ENCODE data around the gene ITPR1.

ITPR1 gene

DNA sequence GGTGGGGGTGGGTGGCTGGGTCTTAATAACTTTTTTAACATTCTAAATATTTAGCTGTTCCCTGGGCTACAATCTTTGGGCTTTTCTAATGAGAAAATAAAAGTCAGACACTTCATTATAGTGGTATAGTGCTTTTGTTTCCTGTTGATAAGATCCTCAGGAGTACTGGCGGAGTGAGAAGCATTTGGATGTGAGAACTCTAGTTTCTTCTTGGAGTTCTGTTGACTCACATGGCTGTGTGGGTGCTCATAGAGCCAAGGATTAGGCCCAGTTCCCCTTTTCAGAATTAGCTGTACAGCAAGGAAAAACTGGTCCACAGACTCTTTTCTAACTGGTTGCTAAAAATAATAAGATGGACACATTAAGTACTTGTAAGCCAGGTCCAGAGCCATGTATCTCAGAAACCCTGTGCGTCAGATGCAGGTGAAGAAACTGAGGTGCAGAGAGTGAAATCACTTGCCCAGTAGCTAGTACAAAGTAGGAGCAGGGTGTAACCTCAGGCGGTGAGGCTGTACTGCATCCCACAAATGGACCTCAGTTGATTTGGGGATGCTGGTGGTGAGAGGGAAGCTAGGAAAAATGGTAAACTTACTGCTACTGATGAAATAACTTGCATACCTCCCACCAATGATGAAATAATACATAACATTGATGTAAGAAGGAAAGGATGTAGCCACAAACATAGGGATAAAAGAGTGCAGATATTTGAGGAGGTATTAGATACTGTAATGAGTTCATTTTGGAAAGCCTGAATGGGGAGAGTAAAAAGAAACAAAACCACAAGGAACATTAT is 2.3 kb downstream of the ITPR1 start:
- DNase-seq (ENCODE audit: low spot score) = no peak
- CTCF ChIA-PET = no interaction called here
- TF ChIP-seq, protein P1, sequence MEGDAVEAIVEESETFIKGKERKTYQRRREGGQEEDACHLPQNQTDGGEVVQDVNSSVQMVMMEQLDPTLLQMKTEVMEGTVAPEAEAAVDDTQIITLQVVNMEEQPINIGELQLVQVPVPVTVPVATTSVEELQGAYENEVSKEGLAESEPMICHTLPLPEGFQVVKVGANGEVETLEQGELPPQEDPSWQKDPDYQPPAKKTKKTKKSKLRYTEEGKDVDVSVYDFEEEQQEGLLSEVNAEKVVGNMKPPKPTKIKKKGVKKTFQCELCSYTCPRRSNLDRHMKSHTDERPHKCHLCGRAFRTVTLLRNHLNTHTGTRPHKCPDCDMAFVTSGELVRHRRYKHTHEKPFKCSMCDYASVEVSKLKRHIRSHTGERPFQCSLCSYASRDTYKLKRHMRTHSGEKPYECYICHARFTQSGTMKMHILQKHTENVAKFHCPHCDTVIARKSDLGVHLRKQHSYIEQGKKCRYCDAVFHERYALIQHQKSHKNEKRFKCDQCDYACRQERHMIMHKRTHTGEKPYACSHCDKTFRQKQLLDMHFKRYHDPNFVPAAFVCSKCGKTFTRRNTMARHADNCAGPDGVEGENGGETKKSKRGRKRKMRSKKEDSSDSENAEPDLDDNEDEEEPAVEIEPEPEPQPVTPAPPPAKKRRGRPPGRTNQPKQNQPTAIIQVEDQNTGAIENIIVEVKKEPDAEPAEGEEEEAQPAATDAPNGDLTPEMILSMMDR (conservative IDR thresholded peaks at IDR 0.05; ENCODE audit: low read depth) = no peak
- no peak overlapping the region for H3K27ac ChIP-seq
- POLR2A ChIA-PET (ENCODE audit: low non-redundant PET) = no interaction called here

DNA sequence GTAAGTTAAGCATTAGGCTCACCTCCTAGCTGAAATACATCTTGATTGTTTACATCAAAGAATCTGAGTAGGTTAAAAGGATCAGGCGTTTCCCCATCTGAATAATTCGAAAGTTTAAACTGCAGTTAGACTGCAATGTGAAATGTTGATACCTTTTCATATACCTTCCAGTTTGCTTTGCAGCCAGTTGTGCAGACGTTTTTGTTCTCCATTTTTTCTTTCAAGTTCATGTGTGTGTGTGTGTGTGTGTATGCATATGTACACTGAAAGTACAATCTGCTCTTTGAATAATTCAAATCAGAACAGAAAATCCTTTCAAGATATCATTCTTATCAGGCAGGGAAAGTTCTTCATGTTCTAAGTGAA is 2.9 kb downstream of the ITPR1 start:
- ChIA-PET CTCF (no interaction called here), POLR2A (ENCODE audit: low non-redundant PET) (no interaction called here)
- TF ChIP-seq, protein P1 (conservative IDR thresholded peaks at IDR 0.05; ENCODE audit: low read depth) = no peak
- H3K27ac ChIP-seq = no peak overlapping the region
- no peak for DNase-seq (ENCODE audit: low spot score)

DNA sequence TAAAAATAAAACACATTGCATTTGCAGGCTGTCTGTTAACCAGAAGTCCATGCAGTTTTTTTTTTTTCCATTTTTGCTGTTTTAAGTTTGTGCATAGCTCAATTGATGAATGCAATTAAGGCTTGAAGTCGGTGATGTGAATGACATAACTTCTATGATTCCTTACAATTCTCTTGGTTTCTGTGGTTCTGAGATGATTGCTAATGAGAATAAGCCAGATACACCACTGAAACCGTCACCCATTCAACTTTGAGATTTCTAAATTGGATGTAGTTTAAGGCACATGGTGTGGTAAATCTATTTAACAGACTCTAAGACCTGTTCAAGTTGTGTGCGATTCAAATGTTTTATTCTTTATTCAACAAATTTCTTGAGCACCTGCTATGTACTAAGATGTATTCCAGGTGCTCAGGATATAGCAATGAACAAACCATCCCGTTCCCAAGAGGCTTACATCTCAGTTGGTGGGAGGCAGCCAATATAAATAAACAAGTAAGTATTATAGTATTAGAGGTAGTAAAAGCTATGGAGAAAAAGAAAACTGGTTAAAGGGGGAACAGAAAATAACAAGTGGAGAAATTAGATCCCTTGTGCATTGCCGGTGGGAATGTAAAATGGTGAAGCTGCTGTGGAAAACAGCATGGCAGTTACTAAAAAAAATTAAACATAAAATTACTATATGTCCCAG is 4.0 kb downstream of the ITPR1 start:
- ChIA-PET POLR2A (ENCODE audit: low non-redundant PET) (no interaction called here), CTCF (no interaction called here)
- TF ChIP-seq, protein P1 (conservative IDR thresholded peaks at IDR 0.05; ENCODE audit: low read depth) = no peak
- H3K27ac ChIP-seq = no peak overlapping the region
- DNase-seq (ENCODE audit: low spot score) = no peak

DNA sequence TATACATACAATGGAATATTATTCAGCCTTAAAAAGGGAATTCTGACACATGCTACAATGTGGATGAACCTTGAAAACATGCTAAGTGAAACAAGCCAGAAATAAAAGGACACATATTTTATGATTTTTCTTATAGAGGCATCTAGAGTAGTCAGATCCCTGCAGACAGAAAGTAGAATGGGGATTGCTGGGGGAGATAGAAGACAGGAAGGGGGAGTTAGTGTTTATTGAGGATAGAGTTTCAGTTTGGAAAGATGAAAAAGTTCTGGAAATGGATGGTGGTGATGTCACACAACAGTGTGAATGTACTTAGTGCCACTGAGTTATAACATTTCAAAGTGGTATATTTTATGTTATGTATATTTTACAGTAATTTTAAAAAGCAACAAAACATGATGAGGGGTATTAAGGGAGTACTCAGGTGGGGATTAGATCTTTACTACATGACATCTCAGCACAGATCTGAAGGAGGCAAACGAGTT is 4.7 kb downstream of the ITPR1 start:
- no peak overlapping the region for H3K27ac ChIP-seq
- ChIA-PET POLR2A (ENCODE audit: low non-redundant PET) (no interaction called here), CTCF (no interaction called here)
- DNase-seq (ENCODE audit: low spot score) = no peak
- TF ChIP-seq, protein P1 (conservative IDR thresholded peaks at IDR 0.05; ENCODE audit: low read depth) = no peak

DNA sequence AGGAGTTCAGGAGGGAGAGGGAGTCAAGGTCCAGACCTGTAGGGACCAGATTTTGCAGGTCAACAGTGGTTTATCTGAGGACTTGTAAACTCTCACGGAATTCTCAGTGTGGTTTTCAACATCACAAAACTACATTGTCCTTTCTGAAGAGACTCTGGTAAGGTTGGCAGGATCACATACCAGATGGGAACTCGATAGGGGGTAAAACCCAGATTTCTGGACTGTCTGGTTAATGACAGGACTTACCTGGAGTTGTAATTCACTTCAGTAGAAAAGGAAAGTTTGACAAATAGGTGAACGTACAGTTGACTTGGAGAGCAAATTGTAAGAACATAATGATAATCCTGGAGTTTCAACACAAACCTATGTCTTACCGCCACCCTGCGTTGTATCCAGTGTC is 5.3 kb downstream of the ITPR1 start:
- TF ChIP-seq, protein P1 (conservative IDR thresholded peaks at IDR 0.05; ENCODE audit: low read depth) = no peak
- POLR2A ChIA-PET (ENCODE audit: low non-redundant PET) = no interaction called here
- no peak for DNase-seq (ENCODE audit: low spot score)
- CTCF ChIA-PET = no interaction called here
- no peak overlapping the region for H3K27ac ChIP-seq

DNA sequence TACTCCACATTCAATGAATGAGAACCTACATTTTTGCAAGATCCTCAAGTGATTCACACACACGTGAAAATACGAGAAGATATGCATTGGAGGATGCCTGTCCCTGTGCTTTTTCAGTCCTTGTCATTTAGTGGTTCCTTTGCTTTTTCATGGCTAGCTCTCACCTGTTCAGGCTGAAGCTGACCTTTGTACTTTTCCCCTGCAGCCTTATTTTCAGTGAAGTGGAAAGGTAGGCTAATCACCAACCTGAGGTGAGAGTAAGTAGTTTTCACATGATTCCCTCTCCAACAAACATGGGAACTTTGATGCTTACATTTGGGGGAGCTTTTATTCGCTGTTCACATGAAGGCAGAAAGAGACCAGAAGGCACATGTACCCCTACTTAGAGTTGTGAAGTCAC is 8.3 kb downstream of the ITPR1 start:
- TF ChIP-seq, protein P1 (conservative IDR thresholded peaks at IDR 0.05; ENCODE audit: low read depth) = no peak
- no peak overlapping the region for H3K27ac ChIP-seq
- CTCF ChIA-PET = interaction anchor here (0.7 kb wide), 1 partner anchor 302 kb away, joined by 4 read pairs; no protein-coding TSS in a partner anchor
- POLR2A ChIA-PET (ENCODE audit: low non-redundant PET) = no interaction called here
- no peak for DNase-seq (ENCODE audit: low spot score)
